ENCODE results near the gene NT5E. TPM values are rescaled to one million over a fixed set of nuclear protein-coding genes. Genes with fewer than 3 reads are reported as not detected.

Gene NT5E
- total RNA-seq, 4 donors from 2014 or later = 0.68 to 6.7 (median 3.2) TPM

DNA sequence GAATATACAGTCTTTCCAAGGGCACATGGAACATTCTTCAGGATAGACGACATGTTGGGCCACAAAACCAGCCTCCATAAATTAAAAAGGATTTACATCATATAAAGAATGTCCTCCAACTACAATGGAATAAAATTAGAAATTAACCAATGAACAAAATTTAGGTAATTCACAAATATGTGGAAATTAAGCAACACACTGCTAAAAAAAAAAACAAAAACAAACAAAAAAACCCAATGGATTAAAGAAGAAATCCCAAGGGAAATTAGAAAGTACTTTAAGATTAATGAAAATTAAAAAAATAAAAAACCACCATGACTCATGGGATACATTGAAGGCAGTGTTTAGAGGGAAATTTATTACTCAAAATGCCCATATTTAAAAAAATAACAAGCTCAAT, 21.4 kb upstream of the NT5E start:
- DNase-seq = no peak
- H3K4me3 ChIP-seq = no peak overlapping the region
- no peaks in the 10 kb centered on the region for H3K36me3 ChIP-seq
- no peak overlapping the region for H3K27ac ChIP-seq
- 58 to 65% methylated on average over 1 of the region's 1 CpG for WGBS, 2 donors
- intact Hi-C loops (cut with DNase I) = no loop called here
- H3K27me3 ChIP-seq = no peaks in the 10 kb centered on the region
- TF ChIP-seq POLR2A (IDR thresholded peaks at IDR 0.05) = no peak
- TF ChIP-seq, protein P1, sequence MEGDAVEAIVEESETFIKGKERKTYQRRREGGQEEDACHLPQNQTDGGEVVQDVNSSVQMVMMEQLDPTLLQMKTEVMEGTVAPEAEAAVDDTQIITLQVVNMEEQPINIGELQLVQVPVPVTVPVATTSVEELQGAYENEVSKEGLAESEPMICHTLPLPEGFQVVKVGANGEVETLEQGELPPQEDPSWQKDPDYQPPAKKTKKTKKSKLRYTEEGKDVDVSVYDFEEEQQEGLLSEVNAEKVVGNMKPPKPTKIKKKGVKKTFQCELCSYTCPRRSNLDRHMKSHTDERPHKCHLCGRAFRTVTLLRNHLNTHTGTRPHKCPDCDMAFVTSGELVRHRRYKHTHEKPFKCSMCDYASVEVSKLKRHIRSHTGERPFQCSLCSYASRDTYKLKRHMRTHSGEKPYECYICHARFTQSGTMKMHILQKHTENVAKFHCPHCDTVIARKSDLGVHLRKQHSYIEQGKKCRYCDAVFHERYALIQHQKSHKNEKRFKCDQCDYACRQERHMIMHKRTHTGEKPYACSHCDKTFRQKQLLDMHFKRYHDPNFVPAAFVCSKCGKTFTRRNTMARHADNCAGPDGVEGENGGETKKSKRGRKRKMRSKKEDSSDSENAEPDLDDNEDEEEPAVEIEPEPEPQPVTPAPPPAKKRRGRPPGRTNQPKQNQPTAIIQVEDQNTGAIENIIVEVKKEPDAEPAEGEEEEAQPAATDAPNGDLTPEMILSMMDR (IDR thresholded peaks at IDR 0.05) = no peak
- H3K4me1 ChIP-seq = no peaks in the 10 kb centered on the region
- H3K9me3 ChIP-seq = peaks cover 0 to 10% (median 5%) of the 10 kb centered on the region in 3 donors

DNA sequence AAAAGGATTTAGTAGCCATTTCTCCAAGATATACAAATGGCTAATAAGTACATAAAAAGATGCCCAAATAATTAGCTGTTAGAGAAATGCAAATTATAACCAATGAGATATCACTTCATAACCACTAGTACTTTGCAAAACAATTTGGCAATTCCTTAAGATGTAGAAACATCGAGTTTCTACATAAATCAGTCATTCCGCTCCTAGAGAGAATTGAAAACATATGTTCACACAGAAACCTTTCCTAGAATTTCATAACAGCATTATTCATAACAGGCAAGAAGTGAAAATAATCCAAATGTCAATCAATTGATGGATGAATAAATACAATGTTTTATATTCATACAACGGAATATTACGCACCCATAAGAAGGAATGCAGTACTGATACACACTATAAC, 20.5 kb upstream of the NT5E start:
- 81 to 88% methylated on average over 4 of the region's 4 CpGs for WGBS, 2 donors
- TF ChIP-seq, protein P1 (IDR thresholded peaks at IDR 0.05) = no peak
- no peak for TF ChIP-seq POLR2A (IDR thresholded peaks at IDR 0.05)
- H3K36me3 ChIP-seq = no peaks in the 10 kb centered on the region
- no peak for DNase-seq
- no peak overlapping the region for H3K4me3 ChIP-seq
- H3K27me3 ChIP-seq = no peaks in the 10 kb centered on the region
- H3K27ac ChIP-seq = no peak overlapping the region
- H3K4me1 ChIP-seq = no peaks in the 10 kb centered on the region
- intact Hi-C loops (cut with DNase I) = no loop called here
- peaks cover 0 to 10% (median 5%) of the 10 kb centered on the region in 3 donors for H3K9me3 ChIP-seq

DNA sequence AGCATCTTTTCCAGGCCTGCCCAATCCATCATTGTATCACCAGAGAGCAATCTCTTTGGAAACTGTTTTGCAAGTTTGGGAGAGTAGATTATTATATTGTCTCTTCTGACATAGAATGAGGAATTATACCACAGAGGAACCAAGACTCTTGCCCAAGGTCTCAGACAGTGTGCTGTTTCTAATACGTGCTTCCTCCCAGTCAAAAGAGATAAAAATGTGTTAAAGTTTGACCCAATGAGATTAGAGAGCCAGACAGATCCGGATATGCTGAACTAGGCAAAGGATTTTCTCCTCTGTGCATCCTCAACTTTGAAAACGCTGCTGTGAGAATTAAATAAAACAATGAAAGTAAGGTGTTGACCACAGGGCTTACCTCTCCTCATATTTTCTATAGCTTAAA, 18.6 kb upstream of the NT5E start:
- Histone ChIP-seq H3K36me3 (no peaks in the 10 kb centered on the region), H3K4me3 (no peak overlapping the region), H3K27ac (no peak overlapping the region), H3K27me3 (no peaks in the 10 kb centered on the region), H3K9me3 (peaks cover 0 to 6% (median 3%) of the 10 kb centered on the region in 3 donors), H3K4me1 (no peaks in the 10 kb centered on the region)
- 51 to 66% methylated on average over 3 of the region's 3 CpGs for WGBS, 2 donors
- DNase-seq = no peak
- intact Hi-C loops (cut with DNase I) = no loop called here
- TF ChIP-seq, protein P1 (IDR thresholded peaks at IDR 0.05) = no peak
- no peak for TF ChIP-seq POLR2A (IDR thresholded peaks at IDR 0.05)

DNA sequence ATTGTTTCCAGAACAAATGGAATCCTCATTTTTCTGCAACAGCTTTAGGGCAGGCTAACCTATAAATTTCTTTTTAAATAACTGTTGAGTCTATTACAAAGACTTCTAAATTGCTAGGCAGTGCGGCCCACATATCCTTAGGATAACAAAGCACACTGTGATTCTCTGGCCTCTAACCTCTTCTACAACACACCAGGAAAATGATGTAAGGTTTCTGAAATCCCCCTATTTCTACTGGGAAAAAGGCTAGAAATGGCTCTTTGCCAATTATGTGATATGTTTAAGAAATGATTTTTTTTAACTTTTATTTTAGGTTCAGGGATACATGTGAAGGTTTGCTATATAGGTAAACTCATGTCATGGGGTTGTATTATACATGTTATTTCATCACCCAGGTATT, 17.3 kb upstream of the NT5E start:
- no peak overlapping the region for H3K27ac ChIP-seq
- H3K36me3 ChIP-seq = no peaks in the 10 kb centered on the region
- 91 to 94% methylated on average over 1 of the region's 1 CpG for WGBS, 2 donors
- TF ChIP-seq, protein P1 (IDR thresholded peaks at IDR 0.05) = no peak
- no peak for TF ChIP-seq POLR2A (IDR thresholded peaks at IDR 0.05)
- no peaks in the 10 kb centered on the region for H3K27me3 ChIP-seq
- no peaks in the 10 kb centered on the region for H3K9me3 ChIP-seq
- no peak for DNase-seq
- intact Hi-C loops (cut with DNase I) = no loop called here
- no peaks in the 10 kb centered on the region for H3K4me1 ChIP-seq
- H3K4me3 ChIP-seq = no peak overlapping the region

DNA sequence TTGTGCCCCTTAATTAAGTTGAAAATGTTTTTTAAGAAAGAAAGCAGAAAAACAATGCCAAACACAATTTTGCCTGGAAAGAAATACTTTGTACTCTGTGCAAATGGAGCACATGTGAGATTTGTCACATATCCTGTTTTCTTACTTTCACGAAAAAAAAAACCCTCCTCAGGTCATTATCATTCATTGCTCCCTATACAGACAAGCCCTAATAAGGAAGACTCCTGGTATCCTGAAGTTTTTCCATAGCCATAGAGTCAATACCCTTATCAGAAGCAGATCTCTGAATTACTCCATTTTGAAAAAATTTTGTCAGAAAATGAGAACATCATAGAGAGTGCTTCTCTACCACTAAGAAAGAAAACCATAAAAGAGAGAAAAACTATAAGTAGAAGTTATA, 14.0 kb upstream of the NT5E start:
- WGBS, 2 donors = 25 to 47% methylated on average over 1 of the region's 1 CpG
- TF ChIP-seq, protein P1 (IDR thresholded peaks at IDR 0.05) = no peak
- TF ChIP-seq POLR2A (IDR thresholded peaks at IDR 0.05) = no peak
- intact Hi-C loops (cut with DNase I) = no loop called here
- H3K27ac ChIP-seq = no peak overlapping the region
- H3K4me1 ChIP-seq = no peaks in the 10 kb centered on the region
- no peak overlapping the region for H3K4me3 ChIP-seq
- DNase-seq = no peak
- H3K36me3 ChIP-seq = no peaks in the 10 kb centered on the region
- H3K9me3 ChIP-seq = no peaks in the 10 kb centered on the region
- H3K27me3 ChIP-seq = no peaks in the 10 kb centered on the region

Measured in esophagus squamous epithelium (tissue), 5 donors.